Measurements from ENCODE around the gene CREB3L1.
"Not testable (repeated sequence)": the region's sequence is repeated elsewhere in the genome, so short reads cannot be mapped to it uniquely, and the experiment has no call there.

Gene CREB3L1

GRCh38 chr11:46249103-46249937, 28.1 kb upstream of the CREB3L1 start:
- no peak for DNase-seq (ENCODE audit: low read depth in 2 of 2)

GRCh38 chr11:46249938-46250744, 27.3 kb upstream of the CREB3L1 start:
- no peak for DNase-seq (ENCODE audit: low read depth in 2 of 2)

- no peak for DNase-seq (ENCODE audit: low read depth in 2 of 2)
Measured at GRCh38 chr11:46250745-46251052, 26.8 kb upstream of the CREB3L1 start.

GRCh38 chr11:46251954-46252353, 25.5 kb upstream of the CREB3L1 start:
- DNase-seq (ENCODE audit: low read depth in 2 of 2): no peak

DNA sequence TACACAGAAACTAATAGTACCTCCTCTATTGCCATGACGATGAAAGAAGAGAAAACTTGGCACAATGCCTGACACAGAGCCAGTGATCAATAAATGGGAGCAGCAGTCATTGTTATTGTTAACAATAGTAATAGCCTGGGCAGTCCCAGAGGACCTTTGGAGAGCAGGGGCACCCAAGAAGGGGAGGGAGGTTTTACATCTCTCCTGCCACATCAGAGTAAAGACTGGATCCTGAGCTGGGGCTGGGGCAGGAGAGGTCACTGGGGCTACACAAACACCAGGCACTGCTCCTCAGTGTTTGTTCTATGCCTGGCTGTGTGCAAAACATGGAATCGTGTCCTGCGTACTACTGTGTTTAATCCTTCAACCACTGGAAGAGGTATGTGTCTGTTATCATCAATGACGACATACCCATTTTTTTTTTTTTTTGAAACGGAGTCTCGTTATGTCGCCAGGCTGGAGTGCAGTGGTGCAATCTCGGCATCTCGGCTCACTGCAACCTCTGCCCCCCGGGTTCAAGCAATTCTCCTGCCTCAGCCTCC, 25.0 kb upstream of the CREB3L1 start:
- no peak for DNase-seq (ENCODE audit: low read depth in 2 of 2)

DNA sequence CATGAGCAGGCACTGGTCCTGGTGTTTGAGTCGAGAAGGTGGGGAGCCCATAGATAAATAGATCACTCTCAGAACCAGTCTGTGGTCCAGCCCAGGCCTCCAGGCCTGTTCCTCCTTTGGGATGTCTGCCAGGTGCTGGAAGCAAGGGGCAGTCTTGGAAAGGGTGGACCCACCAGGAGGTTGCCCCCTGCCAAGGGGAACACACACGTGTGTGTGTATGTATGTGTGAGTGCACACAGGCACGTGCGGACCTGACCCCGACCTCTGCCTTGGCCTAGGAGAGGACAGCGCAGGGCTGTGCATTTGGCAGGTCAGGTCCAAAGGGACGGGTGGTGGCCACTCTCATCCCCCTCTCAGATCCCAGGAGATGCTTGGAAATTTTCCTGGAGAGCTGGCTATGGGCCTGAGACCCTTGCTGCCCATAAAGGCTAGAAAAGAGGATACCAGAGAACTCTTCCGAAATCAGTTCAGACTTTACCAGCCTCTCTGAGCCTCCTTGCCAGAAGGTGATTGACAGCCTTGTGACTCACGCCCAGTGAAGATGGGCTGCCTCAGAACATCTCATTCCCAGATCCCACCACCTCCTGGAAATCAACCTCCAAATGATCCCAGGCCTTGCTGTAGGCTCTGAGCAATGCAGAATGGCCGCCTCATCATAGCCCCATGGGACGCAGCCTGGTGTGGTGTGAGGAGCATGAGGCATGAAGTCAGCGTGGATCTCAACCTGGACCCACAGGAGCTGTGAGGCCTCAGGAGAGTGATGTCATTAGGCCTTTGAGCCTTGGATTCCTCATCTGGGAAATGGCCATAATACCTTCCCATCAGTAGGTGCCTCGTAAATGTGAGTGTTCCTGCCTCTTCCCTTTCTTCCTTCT, 24.0 kb upstream of the CREB3L1 start:
- DNase-seq (ENCODE audit: low read depth in 2 of 2): no peak

DNA sequence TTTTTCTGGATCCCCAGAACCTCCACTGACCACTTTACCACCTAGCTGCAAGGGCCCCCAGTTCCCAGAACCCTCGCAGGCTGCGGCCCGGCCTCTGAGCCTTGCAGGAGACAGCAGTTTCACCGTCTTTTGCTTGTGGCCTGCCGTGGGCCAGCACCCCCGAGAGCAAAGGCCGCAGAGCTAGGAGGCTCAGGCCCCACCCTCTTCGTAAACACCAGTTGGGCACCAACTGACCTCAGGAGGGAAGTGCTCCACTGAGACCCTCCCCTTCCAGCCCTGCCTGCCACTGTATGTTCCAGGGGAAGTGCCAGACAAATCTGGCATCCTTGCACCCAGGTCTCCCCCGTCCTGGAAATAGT, 23.4 kb upstream of the CREB3L1 start:
- DNase-seq (ENCODE audit: low read depth in 2 of 2): no peak

DNA sequence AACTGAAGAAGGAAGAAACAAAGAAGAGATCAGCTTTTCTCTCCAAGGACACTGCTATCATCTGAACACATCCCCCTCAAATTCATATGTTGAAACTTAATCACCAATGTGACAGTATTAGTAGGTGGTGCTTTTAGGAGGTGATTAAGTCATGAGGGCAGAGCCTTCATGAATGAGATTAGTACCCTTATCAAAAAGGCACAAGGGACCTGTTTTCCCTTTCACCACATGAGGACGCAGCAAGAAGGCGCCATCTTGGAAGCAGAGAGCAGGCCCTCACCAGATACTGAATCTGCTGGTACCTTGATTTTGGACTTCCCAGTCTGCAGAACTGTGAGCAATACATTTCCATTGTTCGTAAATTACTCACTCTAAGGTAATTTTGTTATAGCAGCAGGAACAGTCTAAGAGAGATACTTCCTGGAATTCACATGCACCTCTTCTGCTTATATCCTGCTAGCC, 20.9 kb upstream of the CREB3L1 start:
- no peak for DNase-seq (ENCODE audit: low read depth in 2 of 2)

DNA sequence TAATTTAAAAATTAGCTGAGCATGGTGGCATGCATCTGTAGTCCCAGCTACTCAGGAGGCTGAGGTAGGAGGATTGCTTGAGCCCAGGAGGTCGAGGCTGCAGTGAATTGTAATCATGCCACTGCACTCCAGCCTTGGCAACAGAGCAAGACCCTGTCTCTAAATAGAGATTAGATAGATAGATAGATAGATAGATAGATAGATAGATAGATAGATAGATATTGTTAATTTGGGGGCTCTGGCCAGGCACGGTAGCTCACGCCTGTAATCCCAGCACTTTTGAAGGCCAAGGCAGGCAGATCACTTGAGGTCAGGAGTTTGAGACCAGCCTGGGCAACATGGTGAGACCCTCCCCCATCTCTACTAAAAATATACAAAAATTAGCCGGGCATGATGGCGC, 18.1 kb upstream of the CREB3L1 start:
- DNase-seq (ENCODE audit: low read depth in 2 of 2): not testable (repeated sequence)

DNA sequence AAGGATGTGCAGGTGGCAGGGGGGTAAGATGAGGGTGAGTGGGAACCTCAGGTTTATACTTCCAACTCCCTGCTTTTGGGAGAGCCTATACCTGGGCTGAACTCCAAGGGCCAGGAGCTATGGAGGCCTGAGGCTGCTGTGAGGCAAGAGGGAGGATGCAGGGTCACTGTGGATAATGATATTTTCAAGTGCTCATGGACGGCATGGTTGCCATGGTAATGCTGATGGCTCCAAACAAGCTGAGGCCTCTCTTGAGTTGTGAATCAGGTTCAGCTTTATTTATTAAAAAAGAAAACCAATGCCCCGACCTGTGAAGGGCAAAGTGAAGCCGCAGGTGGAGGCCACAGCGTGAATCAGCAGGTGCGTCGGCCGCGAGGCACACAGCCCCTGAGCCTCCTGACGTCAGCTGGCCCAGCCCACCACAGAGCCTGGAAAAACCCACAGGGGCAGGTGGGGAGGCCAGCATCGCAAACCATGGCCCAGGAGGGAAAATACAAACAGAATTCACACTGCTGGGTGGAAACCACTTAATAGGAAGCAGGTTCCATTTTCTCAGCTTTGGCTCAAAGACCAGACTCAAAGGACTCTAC, 17.4 kb upstream of the CREB3L1 start:
- DNase-seq (ENCODE audit: low read depth in 2 of 2): no peak

- DNase-seq (ENCODE audit: low read depth in 2 of 2): no peak
Measured at GRCh38 chr11:46263120-46263519, 14.3 kb upstream of the CREB3L1 start.

- DNase-seq (ENCODE audit: low read depth in 2 of 2): no peak
Measured at GRCh38 chr11:46264030-46264429, 13.4 kb upstream of the CREB3L1 start.

DNA sequence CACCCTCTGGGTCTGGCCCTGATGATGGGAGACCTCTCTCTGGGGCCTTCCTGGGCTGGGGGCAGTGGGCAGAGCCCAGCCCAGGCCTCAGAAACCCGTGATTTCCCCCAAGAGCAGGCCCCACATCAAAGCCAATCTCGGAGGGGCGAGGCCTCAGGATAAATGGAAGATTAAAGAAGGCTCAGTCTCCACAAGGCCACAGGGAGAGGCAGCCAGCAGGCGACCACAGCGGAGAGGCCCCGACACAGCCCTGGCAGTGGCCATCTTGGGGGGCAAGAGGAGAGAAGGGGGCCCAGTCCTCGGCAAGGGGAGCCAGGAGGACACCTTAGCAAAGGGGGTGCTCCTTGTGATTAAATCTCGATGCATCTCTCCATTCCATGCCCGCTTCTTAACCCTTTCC, 12.5 kb upstream of the CREB3L1 start:
- DNase-seq (ENCODE audit: low read depth in 2 of 2): no peak

GRCh38 chr11:46265764-46266163, 11.7 kb upstream of the CREB3L1 start:
- DNase-seq (ENCODE audit: low read depth in 2 of 2): no peak

DNA sequence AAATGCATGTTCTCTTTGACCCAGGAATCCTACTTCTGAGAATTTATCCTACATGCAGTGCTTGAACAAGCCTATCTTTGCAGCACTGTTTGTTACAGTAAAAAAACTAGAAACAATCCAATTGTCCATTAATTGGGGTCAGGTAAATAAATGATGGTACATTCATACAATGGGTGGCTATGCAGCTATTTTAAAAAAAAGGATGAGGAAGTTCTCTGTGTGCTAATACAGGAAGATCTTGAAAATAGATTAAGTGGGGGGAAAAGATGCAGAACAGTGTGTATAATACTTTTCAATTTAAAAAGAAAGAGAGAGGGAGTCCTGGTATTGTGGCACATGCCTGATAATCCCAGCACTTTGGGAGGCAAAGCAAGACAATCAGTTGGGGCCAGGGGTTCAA, 9.5 kb upstream of the CREB3L1 start:
- DNase-seq (ENCODE audit: low read depth in 2 of 2): no peak

DNA sequence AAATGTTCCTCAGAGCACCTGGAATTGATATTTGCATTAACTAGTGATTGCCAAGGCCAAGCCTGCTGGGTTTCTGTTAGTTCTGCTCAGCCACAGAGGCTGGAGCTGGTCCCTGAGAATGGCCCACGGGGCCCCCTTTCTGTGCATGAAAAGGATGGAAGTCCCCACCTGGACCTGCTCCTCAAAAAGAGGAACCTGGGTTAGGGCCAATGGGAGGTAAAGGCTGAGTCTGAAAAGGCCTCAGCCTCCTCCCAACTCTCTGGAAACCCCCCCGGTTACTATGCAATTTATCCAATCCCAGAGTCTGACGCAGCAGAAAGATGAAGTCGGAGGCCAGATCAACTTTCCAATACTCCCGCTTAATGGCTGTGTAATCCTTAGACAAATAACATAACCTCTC, 6.8 kb upstream of the CREB3L1 start:
- no peak for DNase-seq (ENCODE audit: low read depth in 2 of 2)

DNA sequence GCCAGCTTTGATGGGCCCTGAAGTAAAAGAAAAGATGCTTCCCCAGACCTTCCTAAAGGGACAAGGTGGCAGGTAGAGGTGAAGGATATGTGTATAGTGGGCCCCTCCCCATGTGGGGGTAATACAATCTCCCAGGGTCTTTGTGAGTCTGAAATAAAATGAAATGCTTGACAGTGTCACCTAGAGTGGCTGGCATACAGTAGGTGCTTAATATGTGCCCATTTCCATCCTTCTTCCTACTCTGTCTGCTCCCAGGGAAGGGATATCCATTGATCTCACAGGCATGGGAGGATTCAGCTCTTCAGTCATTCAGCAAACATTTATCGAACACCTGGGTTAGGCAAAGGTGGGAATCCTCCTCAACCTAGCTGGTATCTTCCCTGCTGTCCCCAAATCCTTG, 6.1 kb upstream of the CREB3L1 start:
- DNase-seq (ENCODE audit: low read depth in 2 of 2): no peak

GRCh38 chr11:46271875-46272815, 5.3 kb upstream of the CREB3L1 start:
- DNase-seq (ENCODE audit: low read depth in 2 of 2): no peak

DNA sequence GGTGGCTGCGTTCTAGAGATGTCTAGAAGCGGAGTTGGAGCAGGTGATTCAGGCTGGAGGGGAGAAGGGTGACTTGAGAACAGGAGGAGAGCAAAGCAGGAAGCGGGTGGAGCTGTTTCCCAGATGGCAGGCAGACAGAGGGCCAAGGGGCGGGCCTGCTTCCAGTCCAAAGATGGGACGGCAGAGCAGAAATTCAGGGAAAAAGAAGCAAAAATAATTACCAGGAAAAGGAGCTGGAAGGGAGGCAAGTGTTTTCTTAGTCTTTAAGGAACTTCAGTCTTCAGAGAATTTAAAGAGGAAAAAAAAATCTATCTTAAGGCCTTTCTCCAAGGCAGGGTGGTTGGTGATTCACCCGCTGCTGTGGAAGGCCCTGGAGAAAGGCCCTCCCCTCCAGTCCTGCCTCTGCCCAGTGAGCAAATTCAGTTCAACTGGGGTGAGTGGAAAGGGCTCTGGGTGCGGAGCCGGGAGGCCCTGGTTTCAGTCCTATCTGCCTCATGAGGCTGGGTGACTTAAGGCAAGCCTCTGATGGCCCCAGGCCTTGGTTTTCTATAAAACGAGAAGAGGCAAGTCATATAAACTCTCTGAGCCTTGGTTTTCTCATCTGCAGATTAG, 4.5 kb upstream of the CREB3L1 start:
- no peak for DNase-seq (ENCODE audit: low read depth in 2 of 2)
